ENCODE data around the gene MTHFD1L. TPM values are rescaled to one million over a fixed set of nuclear protein-coding genes. Genes with fewer than 3 reads are reported as not detected.
"Not testable (repeated sequence)": the region's sequence is repeated elsewhere in the genome, so short reads cannot be mapped to it uniquely, and the experiment has no call there.

Gene MTHFD1L
- total RNA-seq, 3 donors from 2014 or later (not counting 1 experiment from before 2014, with no cell fraction given), result 3.8 to 4.5 (median 4.3) TPM

DNA sequence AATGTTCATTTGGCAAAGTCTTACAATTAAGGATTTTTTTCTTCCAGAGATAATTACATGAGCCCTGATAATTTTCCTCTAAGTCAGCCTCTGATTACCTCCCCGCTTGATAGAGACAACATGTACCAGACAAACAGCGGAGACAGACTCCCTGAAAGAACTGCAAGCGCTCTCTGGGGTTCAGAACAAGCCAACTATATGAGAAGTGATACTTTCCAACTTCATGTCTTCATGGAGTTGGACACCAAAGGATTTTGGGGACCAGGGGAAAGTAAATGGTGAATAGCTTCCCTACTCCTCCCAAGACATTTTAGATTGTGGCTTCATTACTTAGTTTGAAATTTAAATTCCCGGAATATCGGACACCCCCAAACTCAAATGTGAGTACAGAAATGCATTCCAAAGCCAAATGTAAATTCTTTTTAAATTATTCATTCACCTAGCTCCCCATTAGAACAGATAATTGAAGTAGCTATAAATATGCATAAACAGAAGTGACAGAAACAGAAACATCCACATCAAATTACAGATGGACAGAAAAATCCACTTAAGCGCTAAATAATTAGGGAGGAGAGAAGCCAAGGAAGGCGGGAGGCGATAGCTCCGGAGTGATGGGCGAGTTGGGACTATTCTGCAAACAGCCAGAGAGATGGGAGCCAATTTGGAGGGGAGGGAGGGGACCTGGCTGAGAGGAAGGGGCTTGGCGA is 244.5 kb downstream of the MTHFD1L start:
- WGBS (ENCODE audit: insufficient coverage), result 91% methylated on average over 11 of the region's 11 CpGs
- intact Hi-C loops (cut with micrococcal nuclease), result no loop called here

GRCh38 chr6:151110576-151110905 is 245.0 kb downstream of the MTHFD1L start:
- no peak overlapping the region for H3K27ac ChIP-seq (ENCODE audit: low read length)
- H3K9me3 ChIP-seq (ENCODE audit: control insufficient read depth, insufficient read depth, low read length), result no peaks in the 10 kb centered on the region
- H3K4me1 ChIP-seq (ENCODE audit: control insufficient read depth, insufficient read depth, low read length), result no peaks in the 10 kb centered on the region
- H3K4me3 ChIP-seq (ENCODE audit: low read length), result no peak overlapping the region
- TF ChIP-seq CTCF (IDR thresholded peaks at IDR 0.05), result no peak
- H3K27me3 ChIP-seq (ENCODE audit: control insufficient read depth, insufficient read depth, low read length), result no peaks in the 10 kb centered on the region
- no peak for ATAC-seq
- WGBS (ENCODE audit: insufficient coverage), result 88% methylated on average over 4 of the region's 4 CpGs
- Mint-ChIP-seq H3K27ac (no peak overlapping the region), H3K4me1 (no peaks in the 10 kb centered on the region), H3K9me3 (no peaks in the 10 kb centered on the region), H3K36me3 (no peaks in the 10 kb centered on the region), H3K27me3 (ENCODE audit: low read depth in 2 of 2) (peaks cover 3 to 6% of the 10 kb centered on the region in 2 donors), H3K4me3 (no peak overlapping the region)
- no peak for DNase-seq
- intact Hi-C loops (cut with micrococcal nuclease), result no loop called here
- H3K36me3 ChIP-seq (ENCODE audit: control insufficient read depth, insufficient read depth, low read length), result no peaks in the 10 kb centered on the region

More for the DNA sequence above, 244.5 kb downstream of the MTHFD1L start:
- TF ChIP-seq CTCF (IDR thresholded peaks at IDR 0.05), result no peak
- H3K27me3 ChIP-seq (ENCODE audit: control insufficient read depth, insufficient read depth, low read length), result no peaks in the 10 kb centered on the region
- DNase-seq, result no peak
- Mint-ChIP-seq H3K36me3 (no peaks in the 10 kb centered on the region), H3K9me3 (no peaks in the 10 kb centered on the region), H3K27me3 (ENCODE audit: low read depth in 2 of 2) (peaks cover 3 to 6% of the 10 kb centered on the region in 2 donors), H3K4me1 (no peaks in the 10 kb centered on the region), H3K4me3 (no peak overlapping the region), H3K27ac (no peak overlapping the region)
- H3K4me3 ChIP-seq (ENCODE audit: low read length), result no peak overlapping the region
- ATAC-seq, result no peak
- H3K4me1 ChIP-seq (ENCODE audit: control insufficient read depth, insufficient read depth, low read length), result no peaks in the 10 kb centered on the region
- H3K36me3 ChIP-seq (ENCODE audit: control insufficient read depth, insufficient read depth, low read length), result no peaks in the 10 kb centered on the region
- no peaks in the 10 kb centered on the region for H3K9me3 ChIP-seq (ENCODE audit: control insufficient read depth, insufficient read depth, low read length)
- H3K27ac ChIP-seq (ENCODE audit: low read length), result no peak overlapping the region

GRCh38 chr6:151111670-151112069 is 246.2 kb downstream of the MTHFD1L start:
- no peak for TF ChIP-seq CTCF (IDR thresholded peaks at IDR 0.05)
- no peaks in the 10 kb centered on the region for H3K27me3 ChIP-seq (ENCODE audit: control insufficient read depth, insufficient read depth, low read length)
- H3K4me1 Mint-ChIP-seq, result no peaks in the 10 kb centered on the region
- ATAC-seq, result no peak
- H3K4me1 ChIP-seq (ENCODE audit: control insufficient read depth, insufficient read depth, low read length), result no peaks in the 10 kb centered on the region
- intact Hi-C loops (cut with micrococcal nuclease), result no loop called here
- H3K4me3 ChIP-seq (ENCODE audit: low read length), result no peak overlapping the region
- H3K36me3 ChIP-seq (ENCODE audit: control insufficient read depth, insufficient read depth, low read length), result no peaks in the 10 kb centered on the region
- no peak overlapping the region for H3K27ac ChIP-seq (ENCODE audit: low read length)
- no peak overlapping the region for H3K27ac Mint-ChIP-seq
- DNase-seq, result no peak
- no peaks in the 10 kb centered on the region for H3K9me3 ChIP-seq (ENCODE audit: control insufficient read depth, insufficient read depth, low read length)
- H3K9me3 Mint-ChIP-seq, result no peaks in the 10 kb centered on the region
- 88% methylated on average over 5 of the region's 5 CpGs for WGBS (ENCODE audit: insufficient coverage)
- H3K36me3 Mint-ChIP-seq, result no peaks in the 10 kb centered on the region
- no peak overlapping the region for H3K4me3 Mint-ChIP-seq
- H3K27me3 Mint-ChIP-seq (ENCODE audit: low read depth in 2 of 2), result peaks cover 3 to 6% of the 10 kb centered on the region in 2 donors

DNA sequence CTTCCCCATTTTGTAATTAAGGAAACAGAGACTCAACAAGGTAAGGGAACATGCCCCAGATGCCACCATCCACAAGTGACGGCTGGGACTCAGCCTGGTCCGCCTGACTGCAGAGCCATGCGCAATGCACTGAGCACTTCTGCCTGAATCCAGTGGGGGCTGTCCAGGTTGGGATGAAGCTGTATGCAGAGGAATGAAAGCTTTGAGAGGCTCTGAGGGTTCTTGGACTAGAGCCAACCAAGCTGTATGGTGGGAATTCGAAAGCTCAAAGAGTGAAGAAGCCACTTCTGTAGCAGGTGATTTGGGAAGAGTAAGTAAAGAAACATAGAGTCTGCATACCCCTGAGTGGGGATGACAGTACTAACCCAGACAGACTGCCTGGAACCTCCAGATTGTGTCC is 246.6 kb downstream of the MTHFD1L start:
- no peak for TF ChIP-seq CTCF (IDR thresholded peaks at IDR 0.05)
- no peak for DNase-seq
- Histone ChIP-seq H3K4me3 (ENCODE audit: low read length) (no peak overlapping the region), H3K27ac (ENCODE audit: low read length) (no peak overlapping the region), H3K27me3 (ENCODE audit: control insufficient read depth, insufficient read depth, low read length) (no peaks in the 10 kb centered on the region), H3K36me3 (ENCODE audit: control insufficient read depth, insufficient read depth, low read length) (no peaks in the 10 kb centered on the region), H3K9me3 (ENCODE audit: control insufficient read depth, insufficient read depth, low read length) (no peaks in the 10 kb centered on the region), H3K4me1 (ENCODE audit: control insufficient read depth, insufficient read depth, low read length) (no peaks in the 10 kb centered on the region)
- peaks cover 3 to 6% of the 10 kb centered on the region in 2 donors for H3K27me3 Mint-ChIP-seq (ENCODE audit: low read depth in 2 of 2)
- no peak overlapping the region for H3K27ac Mint-ChIP-seq
- H3K4me1 Mint-ChIP-seq, result no peaks in the 10 kb centered on the region
- H3K9me3 Mint-ChIP-seq, result no peaks in the 10 kb centered on the region
- ATAC-seq, result no peak
- intact Hi-C loops (cut with micrococcal nuclease), result no loop called here
- no peak overlapping the region for H3K4me3 Mint-ChIP-seq
- H3K36me3 Mint-ChIP-seq, result no peaks in the 10 kb centered on the region
- 86% methylated on average over 4 of the region's 4 CpGs for WGBS (ENCODE audit: insufficient coverage)

- ATAC-seq; H3K9me3 ChIP-seq (ENCODE audit: control insufficient read depth, insufficient read depth, low read length); H3K27ac ChIP-seq (ENCODE audit: low read length); H3K4me3 ChIP-seq (ENCODE audit: low read length); H3K4me1 Mint-ChIP-seq; DNase-seq; H3K36me3 Mint-ChIP-seq; H3K27ac Mint-ChIP-seq; H3K4me1 ChIP-seq (ENCODE audit: control insufficient read depth, insufficient read depth, low read length); H3K4me3 Mint-ChIP-seq; H3K9me3 Mint-ChIP-seq; intact Hi-C loops (cut with micrococcal nuclease); H3K36me3 ChIP-seq (ENCODE audit: control insufficient read depth, insufficient read depth, low read length); H3K27me3 Mint-ChIP-seq (ENCODE audit: low read depth in 2 of 2); H3K27me3 ChIP-seq (ENCODE audit: control insufficient read depth, insufficient read depth, low read length): not testable (repeated sequence)
- 94% methylated on average over 3 of the region's 3 CpGs for WGBS (ENCODE audit: insufficient coverage)
These were observed 247.4 kb downstream of the MTHFD1L start for GRCh38 chr6:151112884-151113283.
